HCT116 (cell line): ENCODE data around the gene CADPS. TPM values are rescaled to one million over a fixed set of nuclear protein-coding genes. Genes with fewer than 3 reads are reported as not detected.

Experiments used
- ATAC-seq: fragments of 200-7000 bp; cut with Tn5 transposase; 2 replicates; pipeline ENCODE4 v1.9.1; 2020; ENCODE audit warnings: mild to moderate bottlenecking, moderate library complexity
- BruUV-seq: library from RNA; stranded (reverse); fragments of 400-500 nt; replicated peaks from 2 replicates; lab custom pipeline; 2021; lab: Mats Ljungman, UMichigan
- CTCF ChIA-PET: fragments of 300-600 bp; sonication (Branson Sonifier 250); formaldehyde crosslinking; loops from one replicate; lab custom pipeline; 2021; ENCODE audit warnings: antibody characterized with exemption; lab: Charles Lee
- POLR2A ChIA-PET: fragments of 300-600, 350-600 bp; sonication (Branson Sonifier 250); formaldehyde crosslinking; loops from one replicate; lab custom pipeline; 2021; ENCODE audit warnings: antibody characterized with exemption; lab: Charles Lee
- RAD21 ChIA-PET, 2 experiments: fragments of 300-600 bp; sonication (Branson Sonifier 250); formaldehyde crosslinking; loops; one replicate each; lab custom pipeline; 2023; ENCODE audit warnings: low total read pairs in 2 of 2; ENCODE audit not compliant: uncharacterized antibody in 2 of 2, unreplicated experiment in 2 of 2, low non-redundant PET in 1 of 2; lab: Charles Lee
- DNase-seq: peaks from one replicate; pipeline ENCODE4 v3.0.0-alpha.2; 2010; ENCODE audit warnings: low read depth, low spot score
- H2AFZ ChIP-seq: fragments of 200-600 bp; shearing (Covaris generic), sonication (generic); 2 replicates; pipeline ENCODE4 v1.6.1; 2017; ENCODE audit warnings: low read depth, mixed run types, mixed read lengths, antibody characterized with exemption, low read length; ENCODE audit not compliant: poor library complexity, severe bottlenecking
- H3K27ac ChIP-seq: 2 replicates; pipeline ENCODE4 v1.5.1; 2012; ENCODE audit warnings: low read depth, low read length
- H3K27me3 ChIP-seq: fragments of 200-600 bp; sonication (generic); 2 replicates; pipeline ENCODE4 v1.6.1; 2016; ENCODE audit warnings: mixed run types, low read length, mixed read lengths; ENCODE audit not compliant: insufficient read depth
- H3K36me3 ChIP-seq, 2 experiments: fragments of 200-500 bp in 1 of 2; fragments of 200-600 bp in 1 of 2; sonication (Bioruptor generic) in 1 of 2; sonication (generic) in 1 of 2; 2 replicates each; pipeline versions ENCODE4 v1.5.1 to v1.6.1; 2014 to 2016; ENCODE audit warnings: low read length in 2 of 2, inconsistent platforms in 1 of 2, mixed read lengths in 1 of 2, mixed run types in 1 of 2; ENCODE audit not compliant: insufficient read depth in 2 of 2, control insufficient read depth in 1 of 2
- H3K4me1 ChIP-seq, 2 experiments: fragments of 200-600 bp in 1 of 2; sonication (generic) in 1 of 2; 2 replicates each; pipeline versions ENCODE4 v1.5.1 to v1.6.1; 2012 to 2017; ENCODE audit warnings: low read length in 2 of 2, inconsistent platforms in 1 of 2, mild to moderate bottlenecking in 1 of 2, mixed read lengths in 1 of 2, mixed run types in 1 of 2, moderate library complexity in 1 of 2; ENCODE audit not compliant: insufficient read depth in 2 of 2, control insufficient read depth in 1 of 2
- H3K4me2 ChIP-seq: fragments of 200-600 bp; sonication (generic); 2 replicates; pipeline ENCODE4 v1.6.1; 2017; ENCODE audit warnings: mixed run types, low read length, mixed read lengths
- H3K4me3 ChIP-seq, 2 experiments: fragments of 200-600 bp in 1 of 2; sonication (generic) in 1 of 2; replicated peaks in 1 of 2; 2 replicates each; pipeline ENCODE4 v1.5.1; 2011 to 2016; ENCODE audit warnings: low read length in 2 of 2, control low read depth in 1 of 2, low read depth in 1 of 2, mild to moderate bottlenecking in 1 of 2, mixed read lengths in 1 of 2, mixed run types in 1 of 2
- H3K79me2 ChIP-seq: fragments of 200-600 bp; sonication (generic); 2 replicates; pipeline ENCODE4 v1.6.1; 2017; ENCODE audit warnings: mild to moderate bottlenecking, mixed run types, low read length, moderate library complexity, mixed read lengths; ENCODE audit not compliant: insufficient read depth
- H3K9ac ChIP-seq: fragments of 200-600 bp; sonication (generic); 2 replicates; pipeline ENCODE4 v1.6.1; 2016; ENCODE audit warnings: low read length, mixed read lengths
- H3K9me2 ChIP-seq: fragments of 200-600 bp; sonication (generic), shearing (Covaris generic); 2 replicates; pipeline ENCODE4 v1.6.1; 2017; ENCODE audit warnings: mixed run types, mild to moderate bottlenecking, moderate library complexity; ENCODE audit not compliant: insufficient read depth
- H3K9me3 ChIP-seq, 2 experiments: fragments of 200-500 bp in 1 of 2; fragments of 200-600 bp in 1 of 2; sonication (Bioruptor generic) in 1 of 2; sonication (generic) in 1 of 2; 2 replicates each; pipeline ENCODE4 v1.6.1; 2014 to 2017; ENCODE audit warnings: low read length in 2 of 2, mixed read lengths in 2 of 2, inconsistent platforms in 1 of 2, low read depth in 1 of 2, mild to moderate bottlenecking in 1 of 2, mixed run types in 1 of 2, moderate library complexity in 1 of 2; ENCODE audit not compliant: control insufficient read depth in 1 of 2, insufficient read depth in 1 of 2
- H4K20me1 ChIP-seq: fragments of 200-600 bp; sonication (generic), shearing (Covaris generic); 2 replicates; pipeline ENCODE4 v1.6.1; 2017; ENCODE audit warnings: mixed run types, mild to moderate bottlenecking, moderate library complexity; ENCODE audit not compliant: insufficient read depth
- CBX3 ChIP-seq: IDR thresholded peaks from 2 replicates; pipeline ENCODE4 v1.6.1; 2012; ENCODE audit warnings: low read depth
- CEBPB ChIP-seq: IDR thresholded peaks from 2 replicates; pipeline ENCODE4 v1.6.1; 2012; ENCODE audit warnings: low read depth
- EGR1 ChIP-seq: IDR thresholded peaks from 2 replicates; pipeline ENCODE4 v1.6.1; 2012; ENCODE audit warnings: low read depth
- EZH2 ChIP-seq: fragments of 200-600 bp; sonication (generic); IDR thresholded peaks from 2 replicates; pipeline ENCODE4 v1.6.1; 2017; ENCODE audit warnings: antibody characterized with exemption, mixed run types
- POLR2AphosphoS5 ChIP-seq: IDR thresholded peaks from 2 replicates; pipeline ENCODE4 v1.6.1; 2011; ENCODE audit warnings: mild to moderate bottlenecking, low read depth, low read length, moderate library complexity
- YY1 ChIP-seq: IDR thresholded peaks from 2 replicates; pipeline ENCODE4 v1.6.1; 2011; ENCODE audit warnings: low read length, low read depth, moderate library complexity, mild to moderate bottlenecking; ENCODE audit not compliant: insufficient replicate concordance; ENCODE audit errors: extremely low read depth
- ZFX ChIP-seq: fragments of 450-650 bp; IDR thresholded peaks from 2 replicates; pipeline ENCODE4 v1.6.1; 2017
- intact Hi-C: fragments of 100-400 bp; cut with micrococcal nuclease; formaldehyde crosslinking; loops from 2 replicates; pipeline ENCODE4 v1.10.0; 2022
- total RNA-seq: library from RNA; stranded (reverse); gene quantifications from one replicate; pipeline ENCODE4 v1.2.1, GENCODE V29; 2021; ENCODE audit not compliant: unreplicated experiment
- TF ChIP-seq, protein P1 (sequence below), 3 experiments: fragments of 200-600 bp in 1 of 3; sonication (generic) in 1 of 3; IDR thresholded peaks in 2 of 3; conservative IDR thresholded peaks in 1 of 3; 2 replicates each; pipeline ENCODE4 v1.5.1; 2012 to 2017; ENCODE audit warnings: low read depth in 2 of 3, low read length in 2 of 3, antibody characterized with exemption in 1 of 3, borderline replicate concordance in 1 of 3, control low read depth in 1 of 3, mild to moderate bottlenecking in 1 of 3, mixed read lengths in 1 of 3, mixed run types in 1 of 3, moderate library complexity in 1 of 3; ENCODE audit not compliant: insufficient read depth in 1 of 3

CADPS gene
- total RNA-seq, 1 experiment from 2014 or later = not detected

DNA sequence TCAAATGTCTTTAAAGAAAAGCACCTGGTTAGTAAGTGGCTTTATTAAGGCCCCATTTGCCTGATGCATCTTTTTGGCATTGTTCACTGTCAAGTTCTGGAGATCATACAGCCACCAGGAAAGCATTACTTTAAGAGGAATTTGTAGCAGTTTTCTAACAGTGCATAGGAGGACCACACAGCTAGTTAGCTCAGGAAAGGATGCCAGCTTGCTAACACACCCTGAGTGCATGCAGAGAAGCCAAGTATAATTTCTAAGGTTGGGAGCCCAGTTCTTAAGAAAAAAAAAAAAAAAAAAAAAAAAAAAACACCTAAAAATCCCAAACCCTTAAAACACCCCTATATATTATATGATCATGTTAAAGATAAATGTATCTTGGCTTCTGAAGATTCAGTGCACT lies 399.9 kb downstream of the CADPS start:
- no peak overlapping the region for H2AFZ ChIP-seq
- no peak overlapping the region for H3K4me2 ChIP-seq
- DNase-seq = no peak
- TF ChIP-seq CBX3 (no peak), ZFX (no peak), YY1 (no peak), POLR2AphosphoS5 (no peak)
- TF ChIP-seq, protein P1, sequence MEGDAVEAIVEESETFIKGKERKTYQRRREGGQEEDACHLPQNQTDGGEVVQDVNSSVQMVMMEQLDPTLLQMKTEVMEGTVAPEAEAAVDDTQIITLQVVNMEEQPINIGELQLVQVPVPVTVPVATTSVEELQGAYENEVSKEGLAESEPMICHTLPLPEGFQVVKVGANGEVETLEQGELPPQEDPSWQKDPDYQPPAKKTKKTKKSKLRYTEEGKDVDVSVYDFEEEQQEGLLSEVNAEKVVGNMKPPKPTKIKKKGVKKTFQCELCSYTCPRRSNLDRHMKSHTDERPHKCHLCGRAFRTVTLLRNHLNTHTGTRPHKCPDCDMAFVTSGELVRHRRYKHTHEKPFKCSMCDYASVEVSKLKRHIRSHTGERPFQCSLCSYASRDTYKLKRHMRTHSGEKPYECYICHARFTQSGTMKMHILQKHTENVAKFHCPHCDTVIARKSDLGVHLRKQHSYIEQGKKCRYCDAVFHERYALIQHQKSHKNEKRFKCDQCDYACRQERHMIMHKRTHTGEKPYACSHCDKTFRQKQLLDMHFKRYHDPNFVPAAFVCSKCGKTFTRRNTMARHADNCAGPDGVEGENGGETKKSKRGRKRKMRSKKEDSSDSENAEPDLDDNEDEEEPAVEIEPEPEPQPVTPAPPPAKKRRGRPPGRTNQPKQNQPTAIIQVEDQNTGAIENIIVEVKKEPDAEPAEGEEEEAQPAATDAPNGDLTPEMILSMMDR (IDR thresholded peaks at IDR 0.05 in 2 of 3, conservative IDR thresholded peaks at IDR 0.05 in 1 of 3; ENCODE audit: borderline replicate concordance in 1 of 3, insufficient read depth in 1 of 3, low read depth in 2 of 3, low read length in 2 of 3) = no peak
- no peaks in the 10 kb centered on the region for H3K9me2 ChIP-seq
- BruUV-seq = no TSS peak
- no peaks in the 10 kb centered on the region for H4K20me1 ChIP-seq
- no peaks in the 10 kb centered on the region for H3K79me2 ChIP-seq
- H3K36me3 ChIP-seq = no peaks in the 10 kb centered on the region
- H3K9me3 ChIP-seq = no peaks in the 10 kb centered on the region
- intact Hi-C loops = no loop called here
- H3K9ac ChIP-seq = no peak overlapping the region
- RAD21 ChIA-PET = no interaction called here
- no peak overlapping the region for H3K4me3 ChIP-seq
- ATAC-seq = no peak
- peaks cover 53% of the 10 kb centered on the region for H3K27me3 ChIP-seq
- CTCF ChIA-PET = no interaction called here
- H3K4me1 ChIP-seq = no peaks in the 10 kb centered on the region
- H3K27ac ChIP-seq = no peak overlapping the region
- POLR2A ChIA-PET = no interaction called here

DNA sequence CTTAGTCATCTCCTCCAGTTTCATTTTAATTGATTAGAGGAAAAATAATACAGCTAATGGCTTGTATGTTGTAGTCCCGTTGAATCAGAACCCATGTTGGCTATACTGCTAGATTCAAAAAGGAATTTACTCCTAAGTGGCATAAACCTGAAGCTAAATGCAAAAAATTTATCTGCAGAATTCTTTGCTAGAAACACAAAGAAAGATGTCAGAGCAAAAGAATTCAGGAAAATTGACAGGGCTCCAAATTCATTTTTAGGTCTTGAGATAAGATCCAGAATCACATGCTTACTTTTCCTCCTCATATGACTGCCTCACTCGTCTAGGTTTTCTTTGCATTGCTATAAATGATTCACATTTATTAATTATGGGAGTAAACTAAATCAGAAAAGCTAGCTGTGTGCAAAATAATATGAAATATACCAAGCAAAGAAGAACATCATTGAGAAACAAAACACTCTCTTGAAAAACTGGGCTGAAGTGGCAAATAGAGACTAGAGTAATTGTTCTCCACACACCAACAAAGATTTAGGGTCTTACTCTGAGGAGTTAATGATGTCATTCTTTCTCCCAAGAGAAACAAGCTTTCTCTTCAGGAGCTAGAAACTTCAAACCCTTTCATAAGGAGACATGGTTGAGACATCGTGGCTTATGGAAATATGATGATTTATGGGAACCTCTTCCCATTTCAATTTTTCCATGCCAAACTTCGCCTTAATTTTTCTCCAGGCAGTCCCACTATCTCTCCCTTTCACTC lies 407.1 kb downstream of the CADPS start:
- no peak for DNase-seq
- Histone ChIP-seq H2AFZ (no peak overlapping the region), H3K9me2 (no peaks in the 10 kb centered on the region), H3K9me3 (no peaks in the 10 kb centered on the region), H3K79me2 (no peaks in the 10 kb centered on the region), H3K27ac (no peak overlapping the region), H3K27me3 (peaks cover 49% of the 10 kb centered on the region), H3K36me3 (no peaks in the 10 kb centered on the region), H4K20me1 (no peaks in the 10 kb centered on the region), H3K9ac (no peak overlapping the region), H3K4me1 (no peaks in the 10 kb centered on the region), H3K4me2 (no peak overlapping the region), H3K4me3 (no peak overlapping the region)
- no peak for ATAC-seq
- BruUV-seq = no TSS peak
- POLR2A ChIA-PET = no interaction called here
- intact Hi-C loops = no loop called here
- RAD21 ChIA-PET = no interaction called here
- TF ChIP-seq EZH2 (no peak), CEBPB (no peak), EGR1 (no peak)
- CTCF ChIA-PET = no interaction called here
